ENCODE results near the gene NXN.
A peak's percentile ranks its signal among the peaks of the same experiment; 100 is the strongest.

Gene NXN

GRCh38 chr17:979539-980405, at the start of gene NXN:
NXN (minus strand) TSS chr17:979776.
- peak; percentile 74 to 88 (median 83) for DNase-seq (ENCODE audit: low read depth in 2 of 3, low spot score in 1 of 3)

DNA sequence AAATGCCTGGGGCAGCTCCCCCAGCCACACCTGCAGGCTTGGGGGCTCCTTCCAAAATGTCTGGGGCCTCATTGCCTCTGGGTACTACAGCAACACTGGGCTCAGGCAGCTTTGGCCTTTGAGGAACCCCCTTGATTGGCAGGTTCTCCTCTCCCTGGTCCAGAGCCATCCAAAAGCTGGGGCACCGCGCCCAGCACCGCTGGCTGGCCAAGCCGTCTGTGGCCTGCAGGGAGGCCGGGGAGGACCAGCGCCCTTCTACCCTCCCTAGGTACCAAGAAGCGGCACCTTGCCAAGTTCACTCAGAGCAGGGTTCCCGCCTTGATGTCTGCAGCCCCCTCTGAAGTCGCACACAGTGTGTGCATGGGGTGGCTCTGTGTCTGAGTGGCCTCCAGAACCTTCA, 47.5 kb upstream of the NXN start:
- no peak for DNase-seq (ENCODE audit: low read depth in 2 of 3, low spot score in 1 of 3)

GRCh38 chr17:1026599-1026975, 47.0 kb upstream of the NXN start:
- no peak for DNase-seq (ENCODE audit: low read depth in 2 of 3, low spot score in 1 of 3)

DNA sequence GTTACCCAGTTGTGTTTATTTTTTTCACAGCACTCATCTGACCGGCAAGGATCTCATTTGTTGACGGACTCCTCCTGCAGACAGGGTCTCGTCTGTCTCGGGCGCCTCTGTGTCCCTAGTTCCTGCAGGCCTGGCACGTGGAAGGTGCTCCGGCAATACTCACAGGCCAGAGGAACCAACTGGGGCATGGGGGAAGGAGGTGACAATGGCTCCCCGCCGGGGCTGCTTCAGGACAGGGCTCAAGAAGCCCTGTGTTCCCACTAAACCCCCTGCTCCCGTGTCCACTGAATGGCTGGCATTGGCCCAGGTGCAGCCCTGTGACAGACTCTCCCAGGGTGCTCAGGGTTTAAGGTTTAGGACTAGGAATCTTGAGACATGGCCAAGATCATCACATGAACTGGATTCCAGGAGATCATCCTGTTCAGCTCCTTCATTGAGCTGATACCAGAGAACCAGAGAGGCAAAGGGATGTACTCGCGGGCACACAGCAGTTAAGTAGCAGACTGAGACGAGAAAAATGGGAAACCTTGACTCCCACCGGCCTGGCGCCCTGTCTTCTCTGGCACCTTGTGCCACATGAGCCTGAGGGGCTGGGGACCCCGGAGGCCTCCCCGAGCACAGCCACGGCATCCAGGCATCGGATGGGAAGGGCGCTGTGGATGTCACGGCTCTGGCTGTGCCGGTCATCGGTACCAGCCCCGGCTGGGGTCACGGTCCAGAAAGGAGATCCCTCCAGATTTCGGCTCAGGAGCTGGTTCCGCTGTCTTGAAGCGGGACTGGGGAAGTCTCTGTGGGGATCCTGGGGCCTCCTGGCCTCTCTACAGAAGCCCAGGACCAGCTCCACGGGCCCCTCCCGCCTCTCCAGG, 46.4 kb upstream of the NXN start:
- no peak for DNase-seq (ENCODE audit: low read depth in 2 of 3, low spot score in 1 of 3)

GRCh38 chr17:1024076-1024475, 44.5 kb upstream of the NXN start:
- no peak for DNase-seq (ENCODE audit: low read depth in 2 of 3, low spot score in 1 of 3)

DNA sequence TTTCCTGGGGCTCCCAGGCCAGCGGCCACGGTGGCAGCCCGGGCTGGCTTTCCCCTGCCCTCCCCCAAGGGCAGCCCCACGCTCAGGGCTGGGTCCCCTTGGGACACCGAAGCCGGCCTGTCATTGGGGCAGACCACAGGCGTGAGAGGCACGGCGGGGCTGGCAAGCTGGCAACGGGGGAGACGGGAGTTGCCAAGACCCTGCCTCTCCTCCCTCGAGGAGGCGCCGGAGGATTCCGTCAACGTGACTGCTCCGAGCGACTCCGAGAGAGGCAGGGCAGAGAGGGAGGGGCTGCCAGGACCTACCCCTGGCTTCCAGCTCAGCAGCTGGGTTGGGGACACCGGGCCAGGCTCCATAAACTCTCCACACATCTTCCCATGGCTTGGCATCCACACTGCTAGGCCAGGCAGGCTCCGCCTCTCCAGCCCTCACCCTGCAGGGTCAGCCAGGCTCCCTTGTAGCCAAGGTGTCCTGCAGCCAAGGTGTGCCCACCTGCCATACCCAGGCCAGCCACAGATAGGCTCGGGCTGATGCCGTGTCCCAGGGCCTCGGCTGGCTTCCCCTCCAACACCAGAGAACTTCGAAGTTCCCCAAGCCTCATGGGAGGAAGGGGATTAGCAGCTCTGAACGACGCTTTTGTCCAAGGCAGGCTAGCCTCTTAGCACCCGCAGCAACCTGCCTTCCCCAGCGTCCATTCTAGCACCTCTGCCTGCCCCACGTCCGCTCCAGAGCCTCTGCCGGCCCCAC, 42.9 kb upstream of the NXN start:
- DNase-seq (ENCODE audit: low read depth in 2 of 3, low spot score in 1 of 3): no peak

DNA sequence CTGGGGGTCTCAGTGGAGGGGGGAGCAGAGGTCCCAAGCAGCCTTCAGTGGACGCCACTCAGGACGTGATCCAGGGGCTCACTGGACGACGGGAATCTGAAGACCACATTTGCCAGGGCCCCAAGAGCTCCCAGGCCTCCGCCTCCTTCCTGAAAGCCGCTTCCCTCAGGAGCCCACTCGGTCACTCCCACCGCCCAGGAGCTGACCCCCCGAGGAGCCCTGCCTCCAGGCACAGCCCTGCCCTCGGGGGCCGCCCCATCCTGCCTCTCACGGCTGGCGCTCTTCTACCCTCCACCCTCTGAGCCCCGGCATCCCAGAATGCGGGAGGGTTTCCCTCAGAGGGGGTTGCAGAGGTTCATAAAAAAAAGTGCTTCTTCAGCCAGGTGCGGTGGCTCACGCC, 41.6 kb upstream of the NXN start:
- DNase-seq (ENCODE audit: low read depth in 2 of 3, low spot score in 1 of 3): no peak

GRCh38 chr17:1019451-1019850, 39.9 kb upstream of the NXN start:
- DNase-seq (ENCODE audit: low read depth in 2 of 3, low spot score in 1 of 3): no peak

DNA sequence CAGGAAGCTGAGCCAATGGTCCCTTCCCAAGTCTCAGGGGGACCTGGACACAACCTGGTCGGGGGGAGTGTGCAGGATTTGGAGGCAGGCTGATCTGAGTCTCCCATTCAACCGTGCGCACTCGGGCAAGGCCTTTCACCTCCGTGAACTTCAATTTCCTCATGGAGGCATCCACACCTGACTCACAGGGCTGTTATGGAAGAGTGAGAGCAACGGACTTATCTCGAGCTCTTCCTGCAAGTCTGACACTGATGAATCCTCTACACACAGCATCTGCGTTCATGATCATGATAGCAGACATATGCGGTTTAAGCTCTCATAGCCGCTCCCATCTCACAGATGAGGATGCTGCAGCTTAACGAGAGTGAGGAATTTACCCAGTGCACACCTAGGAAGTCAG, 39.0 kb upstream of the NXN start:
- DNase-seq (ENCODE audit: low read depth in 2 of 3, low spot score in 1 of 3): no peak

DNA sequence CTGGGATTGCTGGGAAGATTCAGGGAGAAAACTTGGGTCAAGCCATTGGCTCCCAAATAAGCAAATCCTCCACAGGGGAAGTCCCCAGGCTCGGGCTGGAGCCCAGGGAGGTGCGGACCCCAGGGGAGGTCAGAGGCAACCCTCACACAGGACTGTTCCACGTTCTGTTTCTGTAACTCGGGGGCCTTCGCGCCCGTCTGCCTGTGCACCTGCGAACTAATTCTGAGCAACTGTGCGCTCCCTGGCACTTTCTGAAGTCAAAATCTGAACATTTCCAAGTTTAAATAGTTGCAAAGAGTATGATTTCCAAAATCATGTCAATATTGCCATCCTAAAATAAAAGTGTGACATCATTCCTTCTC, 34.1 kb upstream of the NXN start:
- no peak for DNase-seq (ENCODE audit: low read depth in 2 of 3, low spot score in 1 of 3)

DNA sequence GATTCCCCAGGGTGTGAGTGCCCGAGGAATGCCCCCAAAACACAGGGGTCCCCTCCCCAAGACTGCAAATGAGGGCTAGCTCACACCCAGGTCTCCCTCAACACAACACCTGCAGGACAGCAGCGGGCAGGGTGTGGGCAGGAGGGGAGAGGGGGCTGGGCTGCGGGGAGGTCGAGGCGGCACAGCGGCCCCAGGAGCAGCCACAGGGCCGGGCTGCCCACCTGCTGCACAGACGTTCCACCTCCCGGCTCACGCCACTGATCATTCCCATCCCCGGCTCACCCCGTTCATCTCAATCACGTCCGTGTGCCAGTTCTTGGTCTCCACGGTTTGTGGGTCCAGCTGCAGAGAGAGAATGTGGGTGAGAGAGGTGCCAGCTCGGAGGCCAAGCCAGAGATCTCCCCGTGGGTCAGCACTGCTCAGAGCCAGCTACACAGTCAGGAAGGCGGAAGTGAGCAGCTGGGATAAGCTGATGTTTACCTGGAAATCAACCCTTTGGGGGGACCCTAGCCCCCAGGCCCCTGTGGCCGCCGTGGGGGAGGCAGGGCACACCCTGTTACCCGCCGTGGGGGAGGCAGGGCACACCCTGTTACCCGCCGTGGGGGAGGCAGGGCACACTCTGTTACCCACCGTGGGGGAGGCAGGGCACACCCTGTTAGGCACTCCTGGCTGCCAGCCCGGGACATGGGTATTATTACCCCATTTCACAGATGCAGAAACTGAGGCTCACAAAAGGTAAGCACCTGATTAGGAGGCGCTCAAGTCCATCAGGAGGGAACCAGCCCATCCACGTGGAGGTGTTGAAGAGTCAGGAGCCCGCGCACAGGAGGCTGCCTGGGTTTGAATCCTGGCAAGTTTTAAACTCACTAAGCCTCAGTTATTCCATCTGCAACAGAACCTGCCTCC, 33.5 kb upstream of the NXN start:
- no peak for DNase-seq (ENCODE audit: low read depth in 2 of 3, low spot score in 1 of 3)

DNA sequence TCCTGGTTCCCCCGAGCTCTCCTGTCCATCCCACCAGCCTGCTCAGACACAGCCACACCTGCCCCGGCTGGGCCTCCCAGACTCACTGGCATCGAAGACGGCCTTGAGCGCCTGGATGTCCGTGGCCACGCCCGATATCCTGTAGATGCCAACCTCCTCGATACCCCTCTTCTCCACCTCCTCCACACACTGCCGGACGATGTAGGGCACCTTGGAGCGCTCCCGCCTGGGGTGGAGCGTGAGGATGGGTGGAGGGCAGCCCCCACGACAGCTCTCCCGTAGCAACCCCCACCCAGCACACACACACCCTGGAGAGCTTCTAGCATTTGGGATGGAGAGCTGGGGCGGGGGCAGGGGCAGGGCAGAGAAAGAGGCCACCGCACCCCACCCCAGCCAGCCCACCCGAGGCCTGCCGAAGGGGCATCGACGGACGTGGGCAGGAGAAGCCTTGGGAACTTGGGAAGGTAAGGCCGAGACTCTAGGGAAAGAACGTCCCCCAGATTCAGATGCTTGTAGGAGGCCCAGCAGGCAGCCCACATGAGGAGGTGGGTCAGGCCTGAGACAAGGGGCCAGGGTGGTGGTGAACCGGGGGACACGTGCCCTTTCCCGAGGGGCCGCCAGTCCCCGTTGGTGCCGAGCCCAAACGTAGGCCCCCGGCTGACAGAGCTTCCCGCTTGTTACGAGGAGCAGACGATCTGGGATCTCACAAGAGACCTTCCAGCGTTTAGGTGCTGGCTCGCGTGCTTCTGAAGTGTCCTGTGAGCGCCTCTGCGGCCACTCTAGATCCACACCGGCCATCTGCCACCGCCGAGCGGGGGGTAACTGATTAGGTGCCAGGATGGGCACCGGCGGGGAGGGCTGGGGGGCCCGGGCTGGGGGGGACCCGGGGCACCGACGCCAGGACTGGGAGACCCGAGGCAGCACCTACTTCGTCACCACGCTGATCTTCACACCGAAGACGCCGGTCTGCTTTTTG, 32.5 kb upstream of the NXN start:
- no peak for DNase-seq (ENCODE audit: low read depth in 2 of 3, low spot score in 1 of 3)

- no peak for DNase-seq (ENCODE audit: low read depth in 2 of 3, low spot score in 1 of 3)
These were observed 31.6 kb upstream of the NXN start for GRCh38 chr17:1011138-1011537.

- no peak for DNase-seq (ENCODE audit: low read depth in 2 of 3, low spot score in 1 of 3)
These were observed 31.0 kb upstream of the NXN start for GRCh38 chr17:1010586-1010985.

- no peak for DNase-seq (ENCODE audit: low read depth in 2 of 3, low spot score in 1 of 3)
These were observed 30.5 kb upstream of the NXN start for GRCh38 chr17:1010086-1010450.

GRCh38 chr17:1009229-1010085, 29.9 kb upstream of the NXN start:
- DNase-seq (ENCODE audit: low read depth in 2 of 3, low spot score in 1 of 3): no peak

GRCh38 chr17:1008008-1008761, 28.6 kb upstream of the NXN start:
- DNase-seq (ENCODE audit: low read depth in 2 of 3, low spot score in 1 of 3): no peak

Measured in stimulated activated CD4-positive, alpha-beta T cell treated with anti-CD3 and anti-CD28 coated beads, Interleukin-12 subunit alpha, Interleukin-12 subunit beta, amount 100 ng/mL, for 48 hours (primary cell).